SH-SY5Y (cell line): Measurements from ENCODE around the gene FKBP5.

Experiments
- GATA2 ChIP-seq: IDR thresholded peaks from 2 replicates; pipeline ENCODE4 v1.6.1; 2011; ENCODE audit warnings: mild to moderate bottlenecking, low read depth, low read length
- GATA3 ChIP-seq: IDR thresholded peaks from 2 replicates; pipeline ENCODE4 v1.6.1; 2011; ENCODE audit warnings: low read depth, mild to moderate bottlenecking, low read length, moderate library complexity

The FKBP5 gene

GRCh38 chr6:35727231-35727934, 38.7 kb upstream of the FKBP5 start:
- TF ChIP-seq GATA3 (no peak), GATA2 (no peak)

- TF ChIP-seq GATA2 (no peak), GATA3 (no peak)
Measured at GRCh38 chr6:35725721-35726438, 37.2 kb upstream of the FKBP5 start.

GRCh38 chr6:35725081-35725708, 36.5 kb upstream of the FKBP5 start:
- TF ChIP-seq GATA2 (no peak), GATA3 (no peak)

GRCh38 chr6:35724471-35724870, 35.8 kb upstream of the FKBP5 start:
- TF ChIP-seq GATA2: no peak
- TF ChIP-seq GATA3: no peak

GRCh38 chr6:35724059-35724458, 35.3 kb upstream of the FKBP5 start:
- TF ChIP-seq GATA2 (no peak), GATA3 (no peak)

GRCh38 chr6:35723587-35723986, 34.9 kb upstream of the FKBP5 start:
- TF ChIP-seq GATA3: no peak
- TF ChIP-seq GATA2: no peak

GRCh38 chr6:35722121-35722761, 33.5 kb upstream of the FKBP5 start:
- TF ChIP-seq GATA3 (no peak), GATA2 (no peak)

- TF ChIP-seq GATA2 (no peak), GATA3 (no peak)
Measured at GRCh38 chr6:35719830-35720733, 31.4 kb upstream of the FKBP5 start.

GRCh38 chr6:35719404-35719829, 30.7 kb upstream of the FKBP5 start:
- no peak for TF ChIP-seq GATA3
- no peak for TF ChIP-seq GATA2

GRCh38 chr6:35718911-35719381, 30.2 kb upstream of the FKBP5 start:
- no peak for TF ChIP-seq GATA3
- TF ChIP-seq GATA2: no peak

GRCh38 chr6:35718375-35718736, 29.6 kb upstream of the FKBP5 start:
- TF ChIP-seq GATA2 (no peak), GATA3 (no peak)

GRCh38 chr6:35717449-35718374, 29.0 kb upstream of the FKBP5 start:
- no peak for TF ChIP-seq GATA2
- TF ChIP-seq GATA3: no peak
